GM12874 (cell line): ENCODE measurements around the gene SYT1.

Experiments
- CTCF ChIP-seq: IDR thresholded peaks from 2 replicates; pipeline ENCODE4 v1.5.1; 2011; ENCODE audit warnings: low read depth, mild to moderate bottlenecking, control low read depth, low read length, moderate library complexity; ENCODE audit not compliant: insufficient read depth

Gene SYT1

GRCh38 chr12:78864403-78864869 is at the start of gene SYT1:
SYT1 (plus strand) TSS chr12:78864774.
- no peak for TF ChIP-seq CTCF

GRCh38 chr12:78818487-78818886 is 46.1 kb upstream of the SYT1 start:
- TF ChIP-seq CTCF = no peak

- no peak for TF ChIP-seq CTCF
Observed at GRCh38 chr12:78820946-78821345, 43.6 kb upstream of the SYT1 start.

- no peak for TF ChIP-seq CTCF
Observed at GRCh38 chr12:78824918-78825317, 39.7 kb upstream of the SYT1 start.

- TF ChIP-seq CTCF = no peak
Observed at GRCh38 chr12:78829690-78830089, 34.9 kb upstream of the SYT1 start.

- no peak for TF ChIP-seq CTCF
Observed at GRCh38 chr12:78835493-78835892, 29.1 kb upstream of the SYT1 start.

- TF ChIP-seq CTCF = no peak
Observed at GRCh38 chr12:78853231-78853630, 11.3 kb upstream of the SYT1 start.
